Parathyroid adenoma (tissue), 2 donors: ENCODE data around the gene MTA1.

Experiments used
- H2AFZ ChIP-seq: fragments of 300-600 bp; sonication (generic); one replicate; pipeline ENCODE4 v1.7.0; 2017; ENCODE audit warnings: antibody characterized with exemption, mild to moderate bottlenecking
- H3K27ac ChIP-seq: fragments of 300-600 bp; sonication (generic); one replicate; pipeline ENCODE4 v1.7.0; 2017
- H3K27me3 ChIP-seq: fragments of 300-600 bp; sonication (generic); one replicate; pipeline ENCODE4 v1.7.0; 2017; ENCODE audit warnings: low read length; ENCODE audit not compliant: control insufficient read depth, insufficient read depth
- H3K36me3 ChIP-seq: fragments of 300-600 bp; sonication (generic); one replicate; pipeline ENCODE4 v1.7.0; 2017; ENCODE audit warnings: low read length; ENCODE audit not compliant: control insufficient read depth, insufficient read depth
- H3K4me1 ChIP-seq: fragments of 300-600 bp; sonication (generic); one replicate; pipeline ENCODE4 v1.7.0; 2017; ENCODE audit warnings: control low read depth
- H3K4me2 ChIP-seq: fragments of 300-600 bp; sonication (generic); one replicate; pipeline ENCODE4 v1.7.0; 2017; ENCODE audit warnings: low read length
- H3K4me3 ChIP-seq: fragments of 300-600 bp; sonication (generic); one replicate; pipeline ENCODE4 v1.7.0; 2017; ENCODE audit warnings: low read depth, low read length
- H3K79me2 ChIP-seq: fragments of 300-600 bp; sonication (generic); one replicate; pipeline ENCODE4 v1.7.0; 2017; ENCODE audit warnings: control low read depth
- H3K9ac ChIP-seq: fragments of 300-600 bp; sonication (generic); one replicate; pipeline ENCODE4 v1.7.0; 2017; ENCODE audit warnings: mild to moderate bottlenecking
- H3K9me3 ChIP-seq: fragments of 300-600 bp; sonication (generic); one replicate; pipeline ENCODE4 v1.7.0; 2017; ENCODE audit warnings: low read length; ENCODE audit not compliant: control insufficient read depth
- CTCF ChIP-seq: fragments of 300-600 bp; sonication (generic); IDR thresholded peaks from one replicate; pipeline ENCODE4 v1.7.0; 2017; ENCODE audit warnings: antibody characterized with exemption, mild to moderate bottlenecking
- donor health status: primary hyperparathyroidism.

MTA1 gene

GRCh38 chr14:105473677-105474482 is 54.3 kb downstream of the MTA1 start:
- no peaks in the 10 kb centered on the region for H3K27me3 ChIP-seq
- no peaks in the 10 kb centered on the region for H3K36me3 ChIP-seq
- no peak for TF ChIP-seq CTCF
- peak overlapping the region; percentile 83 for H3K4me2 ChIP-seq
- no peaks in the 10 kb centered on the region for H3K9me3 ChIP-seq
- H2AFZ ChIP-seq: peak overlapping the region; percentile 94
- H3K9ac ChIP-seq: peak overlapping the region; percentile 57
- peak overlapping the region; percentile 57 for H3K4me3 ChIP-seq
- H3K4me1 ChIP-seq: peaks cover 14% of the 10 kb centered on the region
- H3K79me2 ChIP-seq: no peaks in the 10 kb centered on the region
- H3K27ac ChIP-seq: peak overlapping the region; percentile 81

GRCh38 chr14:105474483-105475268 is 55.0 kb downstream of the MTA1 start, which contains the start of gene CRIP2:
TSS of gene CRIP2 (plus strand) at chr14:105474821. CDS start at chr14:105474863, 42 bp downstream.
- H3K36me3 ChIP-seq: no peaks in the 10 kb centered on the region
- no peaks in the 10 kb centered on the region for H3K9me3 ChIP-seq
- H3K4me2 ChIP-seq: peak within 1 kb of the TSS; percentile 89
- H3K4me3 ChIP-seq: peak within 1 kb of the TSS; percentile 57
- no peak for TF ChIP-seq CTCF
- no peaks in the 10 kb centered on the region for H3K79me2 ChIP-seq
- peak within 1 kb of the TSS; percentile 81 for H3K27ac ChIP-seq
- peak within 1 kb of the TSS; percentile 94 for H2AFZ ChIP-seq
- H3K9ac ChIP-seq: peak within 1 kb of the TSS; percentile 57
- no peaks in the 10 kb centered on the region for H3K27me3 ChIP-seq
- peaks cover 14% of the 10 kb centered on the region for H3K4me1 ChIP-seq

GRCh38 chr14:105475269-105476096 is 55.9 kb downstream of the MTA1 start:
- Histone ChIP-seq H3K9ac (no peak overlapping the region), H2AFZ (peak overlapping the region; percentile 62), H3K4me2 (peak overlapping the region; percentile 89), H3K79me2 (no peaks in the 10 kb centered on the region), H3K27ac (peak overlapping the region; percentile 75), H3K9me3 (no peaks in the 10 kb centered on the region), H3K27me3 (no peaks in the 10 kb centered on the region), H3K36me3 (no peaks in the 10 kb centered on the region), H3K4me3 (peak overlapping the region; percentile 52), H3K4me1 (peaks cover 14% of the 10 kb centered on the region)
- TF ChIP-seq CTCF: no peak

- Histone ChIP-seq H3K27ac (peak overlapping the region; percentile 75), H3K79me2 (no peaks in the 10 kb centered on the region), H3K9ac (no peak overlapping the region), H3K9me3 (no peaks in the 10 kb centered on the region), H2AFZ (no peak overlapping the region), H3K4me3 (peak overlapping the region; percentile 52), H3K27me3 (no peaks in the 10 kb centered on the region), H3K36me3 (no peaks in the 10 kb centered on the region), H3K4me2 (peak overlapping the region; percentile 57), H3K4me1 (peaks cover 20% of the 10 kb centered on the region)
- TF ChIP-seq CTCF: no peak
These were observed 56.6 kb downstream of the MTA1 start for GRCh38 chr14:105476097-105476830.
